ENCODE data around the gene AOAH. TPM values are rescaled to one million over a fixed set of nuclear protein-coding genes. Genes with fewer than 3 reads are reported as not detected.

AOAH gene
- total RNA-seq, 1 donor from 2014 or later = 0.28 TPM

- TF ChIP-seq CTCF (IDR thresholded peaks at IDR 0.05; ENCODE audit: unreplicated experiment) = no peak
- Mint-ChIP-seq H3K27me3 (ENCODE audit: unreplicated experiment) (peaks cover 2% of the 10 kb centered on the region), H3K4me3 (ENCODE audit: unreplicated experiment) (no peak overlapping the region), H3K27ac (ENCODE audit: unreplicated experiment) (peak overlapping the region; percentile 82), H3K36me3 (ENCODE audit: low read depth, unreplicated experiment) (no peaks in the 10 kb centered on the region), H3K9me3 (ENCODE audit: unreplicated experiment) (no peaks in the 10 kb centered on the region), H3K4me1 (ENCODE audit: unreplicated experiment) (peaks cover 18% of the 10 kb centered on the region)
- peak; percentile 7 for DNase-seq (ENCODE audit: low spot score)
Observed at GRCh38 chr7:36474283-36475010, 249.8 kb downstream of the AOAH start.

GRCh38 chr7:36473454-36474282, 250.6 kb downstream of the AOAH start:
- Mint-ChIP-seq H3K27me3 (ENCODE audit: unreplicated experiment) (peaks cover 2% of the 10 kb centered on the region), H3K9me3 (ENCODE audit: unreplicated experiment) (no peaks in the 10 kb centered on the region), H3K4me3 (ENCODE audit: unreplicated experiment) (no peak overlapping the region), H3K27ac (ENCODE audit: unreplicated experiment) (peak overlapping the region; percentile 81), H3K36me3 (ENCODE audit: low read depth, unreplicated experiment) (no peaks in the 10 kb centered on the region), H3K4me1 (ENCODE audit: unreplicated experiment) (peaks cover 18% of the 10 kb centered on the region)
- peak; percentile 62 for TF ChIP-seq CTCF (IDR thresholded peaks at IDR 0.05; ENCODE audit: unreplicated experiment)
- DNase-seq (ENCODE audit: low spot score) = peak; percentile 73

GRCh38 chr7:36472141-36472729, 252.1 kb downstream of the AOAH start:
- peaks cover 2% of the 10 kb centered on the region for H3K27me3 Mint-ChIP-seq (ENCODE audit: unreplicated experiment)

GRCh38 chr7:36469236-36469635, 255.1 kb downstream of the AOAH start:
- H3K4me3 Mint-ChIP-seq (ENCODE audit: unreplicated experiment) = no peak overlapping the region
- H3K4me1 Mint-ChIP-seq (ENCODE audit: unreplicated experiment) = peaks cover 13% of the 10 kb centered on the region
- no peaks in the 10 kb centered on the region for H3K36me3 Mint-ChIP-seq (ENCODE audit: low read depth, unreplicated experiment)
- no peak overlapping the region for H3K27ac Mint-ChIP-seq (ENCODE audit: unreplicated experiment)
- no peaks in the 10 kb centered on the region for H3K27me3 Mint-ChIP-seq (ENCODE audit: unreplicated experiment)
- no peak for DNase-seq (ENCODE audit: low spot score)
- TF ChIP-seq CTCF (IDR thresholded peaks at IDR 0.05; ENCODE audit: unreplicated experiment) = no peak
- H3K9me3 Mint-ChIP-seq (ENCODE audit: unreplicated experiment) = peaks cover 5% of the 10 kb centered on the region

More at GRCh38 chr7:36472141-36472729, 252.1 kb downstream of the AOAH start:
- peaks cover 18% of the 10 kb centered on the region for H3K4me1 Mint-ChIP-seq (ENCODE audit: unreplicated experiment)
- no peaks in the 10 kb centered on the region for H3K36me3 Mint-ChIP-seq (ENCODE audit: low read depth, unreplicated experiment)
- no peak overlapping the region for H3K27ac Mint-ChIP-seq (ENCODE audit: unreplicated experiment)
- no peak for DNase-seq (ENCODE audit: low spot score)
- no peak overlapping the region for H3K4me3 Mint-ChIP-seq (ENCODE audit: unreplicated experiment)
- TF ChIP-seq CTCF (IDR thresholded peaks at IDR 0.05; ENCODE audit: unreplicated experiment) = no peak
- H3K9me3 Mint-ChIP-seq (ENCODE audit: unreplicated experiment) = peaks cover 5% of the 10 kb centered on the region

Data from endothelial cell (in vitro differentiated cells).